ENCODE results near the gene BAMBI.
A peak's percentile ranks its signal among the peaks of the same experiment; 100 is the strongest.
"Not testable (repeated sequence)": the region's sequence is repeated elsewhere in the genome, so short reads cannot be mapped to it uniquely, and the experiment has no call there.

BAMBI gene

GRCh38 chr10:28658824-28659223 lies 18.5 kb upstream of the BAMBI start:
- not testable (repeated sequence) for H3K4me3 ChIP-seq (ENCODE audit: low read length); H3K27me3 ChIP-seq (ENCODE audit: control insufficient read depth, insufficient read depth, low read length); H3K27ac ChIP-seq (ENCODE audit: low read length)

DNA sequence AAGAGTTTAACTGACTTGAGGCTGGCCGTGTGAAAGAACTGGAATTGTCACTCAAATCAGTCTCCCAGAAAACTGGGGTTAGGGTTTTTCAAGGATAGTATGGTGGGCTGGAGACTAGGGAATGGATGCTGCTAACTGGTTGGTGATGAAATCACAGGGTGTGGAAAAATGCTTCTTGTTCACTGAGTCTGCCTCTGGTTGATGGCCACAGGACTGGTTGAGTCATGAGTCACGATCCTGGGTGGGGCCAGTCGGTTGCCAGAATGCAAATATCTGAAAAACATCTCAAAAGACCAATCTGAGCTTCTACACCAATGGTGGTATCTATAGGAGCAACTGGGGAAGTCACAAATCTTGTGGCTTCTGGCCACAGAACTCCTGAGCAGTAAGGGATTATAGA lies 16.3 kb upstream of the BAMBI start:
- Histone ChIP-seq H3K4me1 (ENCODE audit: control insufficient read depth, low read depth, low read length) (no peaks in the 10 kb centered on the region), H3K9ac (ENCODE audit: low read length) (no peak overlapping the region), H3K27me3 (ENCODE audit: control insufficient read depth, insufficient read depth, low read length) (no peaks in the 10 kb centered on the region), H3K9me3 (ENCODE audit: control insufficient read depth, low read depth, low read length) (no peaks in the 10 kb centered on the region), H3K36me3 (ENCODE audit: control insufficient read depth, low read depth, low read length) (no peaks in the 10 kb centered on the region), H3K4me3 (ENCODE audit: low read length) (no peak overlapping the region), H3K27ac (ENCODE audit: low read length) (no peak overlapping the region)

More at GRCh38 chr10:28658824-28659223, 18.5 kb upstream of the BAMBI start:
- H3K4me1 ChIP-seq (ENCODE audit: control insufficient read depth, low read depth, low read length); H3K9ac ChIP-seq (ENCODE audit: low read length); H3K36me3 ChIP-seq (ENCODE audit: control insufficient read depth, low read depth, low read length); H3K9me3 ChIP-seq (ENCODE audit: control insufficient read depth, low read depth, low read length): not testable (repeated sequence)

DNA sequence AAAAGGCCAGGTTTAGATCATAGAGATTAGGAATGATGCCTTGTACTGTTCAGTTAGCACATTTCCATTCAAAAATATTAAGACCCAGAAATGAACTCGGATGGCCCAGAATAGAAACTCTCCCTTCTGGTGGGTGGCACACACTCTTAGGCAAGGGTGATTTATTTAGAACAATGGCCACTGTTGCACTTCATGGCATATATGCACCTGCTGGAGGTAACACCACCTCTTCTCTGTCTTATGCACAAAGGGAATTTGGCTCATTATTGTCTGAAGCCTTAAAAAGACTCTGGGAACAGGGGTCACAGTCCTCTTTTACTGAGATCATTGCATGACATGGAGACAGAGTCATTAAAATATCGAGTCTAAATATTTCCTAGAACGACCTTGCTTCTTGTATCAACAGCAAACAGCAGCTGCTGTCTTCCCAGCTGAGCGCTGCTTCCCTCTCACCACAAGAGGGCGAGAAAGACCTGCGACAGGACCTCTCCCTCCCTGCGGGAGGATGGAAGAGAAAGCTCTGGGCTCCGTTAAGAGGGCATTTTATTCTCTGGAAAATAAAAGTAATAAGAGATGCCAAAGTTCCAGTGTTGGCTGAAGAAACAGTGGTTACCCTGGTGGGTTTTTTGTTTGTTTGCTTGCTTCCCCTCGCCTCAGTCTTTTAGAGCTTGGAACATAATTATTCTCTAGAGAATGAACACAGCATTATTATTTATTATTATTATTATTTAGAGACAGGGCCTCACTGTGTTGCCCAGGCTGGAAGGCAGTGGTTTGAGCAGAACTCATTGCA lies 13.5 kb upstream of the BAMBI start:
- H3K9me3 ChIP-seq (ENCODE audit: control insufficient read depth, low read depth, low read length), result no peaks in the 10 kb centered on the region
- H3K27me3 ChIP-seq (ENCODE audit: control insufficient read depth, insufficient read depth, low read length), result peaks cover 25% of the 10 kb centered on the region
- no peaks in the 10 kb centered on the region for H3K36me3 ChIP-seq (ENCODE audit: control insufficient read depth, low read depth, low read length)
- H3K9ac ChIP-seq (ENCODE audit: low read length), result no peak overlapping the region
- no peak overlapping the region for H3K4me3 ChIP-seq (ENCODE audit: low read length)
- no peaks in the 10 kb centered on the region for H3K4me1 ChIP-seq (ENCODE audit: control insufficient read depth, low read depth, low read length)
- no peak overlapping the region for H3K27ac ChIP-seq (ENCODE audit: low read length)

- Histone ChIP-seq H3K27ac (ENCODE audit: low read length) (no peak overlapping the region), H3K9me3 (ENCODE audit: control insufficient read depth, low read depth, low read length) (no peaks in the 10 kb centered on the region), H3K27me3 (ENCODE audit: control insufficient read depth, insufficient read depth, low read length) (peaks cover 31% of the 10 kb centered on the region), H3K36me3 (ENCODE audit: control insufficient read depth, low read depth, low read length) (no peaks in the 10 kb centered on the region), H3K9ac (ENCODE audit: low read length) (no peak overlapping the region), H3K4me1 (ENCODE audit: control insufficient read depth, low read depth, low read length) (peaks cover 2% of the 10 kb centered on the region), H3K4me3 (ENCODE audit: low read length) (no peak overlapping the region)
These were observed 13.0 kb upstream of the BAMBI start for GRCh38 chr10:28664369-28664740.

DNA sequence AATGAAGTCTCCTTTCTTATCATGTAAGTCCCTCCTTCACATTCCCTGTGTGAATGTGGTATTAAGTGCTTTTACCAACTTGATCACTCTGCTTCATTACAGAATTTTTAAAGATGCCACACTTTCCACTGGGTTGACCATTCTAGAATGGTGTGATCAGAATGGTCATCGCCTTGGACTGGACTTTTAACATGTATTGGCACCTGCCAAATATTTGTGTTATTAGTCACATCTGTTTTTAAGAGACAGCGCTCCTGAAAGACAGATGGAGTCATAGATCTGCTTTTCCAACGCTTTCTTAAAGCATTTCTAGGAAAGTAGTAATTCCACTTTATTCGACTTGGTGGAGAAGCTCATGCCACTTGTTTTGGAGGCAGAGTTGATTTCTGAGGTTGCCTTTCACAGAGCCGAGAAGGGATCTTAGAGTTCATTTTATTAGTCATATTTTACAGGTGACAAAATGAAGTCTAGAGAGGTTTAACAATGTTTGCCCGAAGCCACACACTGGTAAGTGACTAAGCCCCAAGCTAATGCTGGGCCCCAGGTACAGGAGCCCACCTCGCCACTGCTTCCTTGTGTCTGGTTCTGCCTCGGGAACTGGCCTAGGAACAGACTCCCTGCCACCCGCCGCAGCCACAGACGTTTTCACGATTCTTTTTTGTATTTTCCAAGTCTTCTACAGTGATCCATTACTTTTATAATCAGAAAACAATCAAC lies 10.4 kb upstream of the BAMBI start:
- Histone ChIP-seq H3K4me1 (ENCODE audit: control insufficient read depth, low read depth, low read length) (peaks cover 3% of the 10 kb centered on the region), H3K4me3 (ENCODE audit: low read length) (no peak overlapping the region), H3K9me3 (ENCODE audit: control insufficient read depth, low read depth, low read length) (no peaks in the 10 kb centered on the region), H3K9ac (ENCODE audit: low read length) (no peak overlapping the region), H3K27ac (ENCODE audit: low read length) (no peak overlapping the region), H3K27me3 (ENCODE audit: control insufficient read depth, insufficient read depth, low read length) (peaks cover 45% of the 10 kb centered on the region), H3K36me3 (ENCODE audit: control insufficient read depth, low read depth, low read length) (no peaks in the 10 kb centered on the region)

DNA sequence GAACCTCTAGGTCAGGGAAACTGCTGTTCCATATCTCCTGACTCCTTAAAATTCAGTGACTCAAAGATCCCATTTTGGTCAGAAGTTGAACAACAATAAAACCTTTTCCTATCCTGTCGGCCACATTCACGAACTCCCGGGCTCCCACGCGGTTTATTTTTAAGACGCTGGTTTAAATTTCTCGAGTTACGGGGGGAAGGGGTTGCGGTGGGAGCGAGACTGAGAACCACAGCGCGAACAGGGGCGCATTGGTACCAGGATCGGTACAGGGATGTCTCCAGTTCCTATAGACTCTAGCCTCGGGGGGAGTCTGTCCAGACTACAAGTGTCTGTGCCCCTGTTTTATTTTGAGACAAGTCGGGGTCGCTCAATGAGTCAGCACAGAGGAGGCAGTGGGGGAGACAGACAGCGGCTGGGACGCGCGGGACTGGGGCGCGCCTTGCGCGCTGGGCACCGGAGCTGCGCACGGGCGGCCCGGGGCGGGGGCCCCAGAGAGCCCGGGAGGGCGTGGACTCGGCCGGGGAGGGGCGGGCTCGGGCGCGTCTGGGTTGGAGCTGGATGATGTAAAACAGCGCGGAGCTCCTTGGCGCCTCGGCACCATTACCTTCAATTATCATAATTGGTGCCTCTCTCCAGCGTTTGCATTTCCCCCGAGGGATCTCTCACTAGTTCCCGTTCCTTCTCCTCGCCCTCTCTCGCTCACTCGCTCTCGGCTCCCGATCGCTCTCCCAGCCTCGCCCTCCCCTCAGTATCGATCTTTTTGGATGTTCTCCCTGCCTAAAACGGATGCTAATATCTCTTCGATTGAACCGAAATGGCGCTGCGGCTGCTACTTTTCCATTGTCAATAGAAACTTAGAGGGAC lies 8.7 kb upstream of the BAMBI start:
- Histone ChIP-seq H3K9ac (ENCODE audit: low read length) (peak overlapping the region; percentile 79), H3K4me1 (ENCODE audit: control insufficient read depth, low read depth, low read length) (peaks cover 3% of the 10 kb centered on the region), H3K36me3 (ENCODE audit: control insufficient read depth, low read depth, low read length) (no peaks in the 10 kb centered on the region), H3K4me3 (ENCODE audit: low read length) (peak overlapping the region; percentile 93), H3K27me3 (ENCODE audit: control insufficient read depth, insufficient read depth, low read length) (peaks cover 45% of the 10 kb centered on the region), H3K27ac (ENCODE audit: low read length) (no peak overlapping the region), H3K9me3 (ENCODE audit: control insufficient read depth, low read depth, low read length) (no peaks in the 10 kb centered on the region)

- Histone ChIP-seq H3K36me3 (ENCODE audit: control insufficient read depth, low read depth, low read length) (no peaks in the 10 kb centered on the region), H3K9me3 (ENCODE audit: control insufficient read depth, low read depth, low read length) (no peaks in the 10 kb centered on the region), H3K9ac (ENCODE audit: low read length) (peak overlapping the region; percentile 79), H3K27me3 (ENCODE audit: control insufficient read depth, insufficient read depth, low read length) (peaks cover 45% of the 10 kb centered on the region), H3K4me1 (ENCODE audit: control insufficient read depth, low read depth, low read length) (peaks cover 3% of the 10 kb centered on the region), H3K4me3 (ENCODE audit: low read length) (peak overlapping the region; percentile 93), H3K27ac (ENCODE audit: low read length) (no peak overlapping the region)
These were observed 7.8 kb upstream of the BAMBI start for GRCh38 chr10:28669227-28670173.

- Histone ChIP-seq H3K4me1 (ENCODE audit: control insufficient read depth, low read depth, low read length) (peaks cover 17% of the 10 kb centered on the region), H3K36me3 (ENCODE audit: control insufficient read depth, low read depth, low read length) (no peaks in the 10 kb centered on the region), H3K27me3 (ENCODE audit: control insufficient read depth, insufficient read depth, low read length) (peaks cover 39% of the 10 kb centered on the region), H3K4me3 (ENCODE audit: low read length) (no peak overlapping the region), H3K27ac (ENCODE audit: low read length) (no peak overlapping the region), H3K9me3 (ENCODE audit: control insufficient read depth, low read depth, low read length) (no peaks in the 10 kb centered on the region), H3K9ac (ENCODE audit: low read length) (no peak overlapping the region)
These were observed 2.5 kb upstream of the BAMBI start for GRCh38 chr10:28674782-28675181.

GRCh38 chr10:28676326-28676967 lies 874 bp upstream of the BAMBI start:
- Histone ChIP-seq H3K27ac (ENCODE audit: low read length) (no peak overlapping the region), H3K36me3 (ENCODE audit: control insufficient read depth, low read depth, low read length) (peaks cover 1% of the 10 kb centered on the region), H3K9ac (ENCODE audit: low read length) (peak overlapping the region; percentile 60), H3K4me1 (ENCODE audit: control insufficient read depth, low read depth, low read length) (peaks cover 34% of the 10 kb centered on the region), H3K4me3 (ENCODE audit: low read length) (peak overlapping the region; percentile 67), H3K9me3 (ENCODE audit: control insufficient read depth, low read depth, low read length) (no peaks in the 10 kb centered on the region), H3K27me3 (ENCODE audit: control insufficient read depth, insufficient read depth, low read length) (peaks cover 40% of the 10 kb centered on the region)

DNA sequence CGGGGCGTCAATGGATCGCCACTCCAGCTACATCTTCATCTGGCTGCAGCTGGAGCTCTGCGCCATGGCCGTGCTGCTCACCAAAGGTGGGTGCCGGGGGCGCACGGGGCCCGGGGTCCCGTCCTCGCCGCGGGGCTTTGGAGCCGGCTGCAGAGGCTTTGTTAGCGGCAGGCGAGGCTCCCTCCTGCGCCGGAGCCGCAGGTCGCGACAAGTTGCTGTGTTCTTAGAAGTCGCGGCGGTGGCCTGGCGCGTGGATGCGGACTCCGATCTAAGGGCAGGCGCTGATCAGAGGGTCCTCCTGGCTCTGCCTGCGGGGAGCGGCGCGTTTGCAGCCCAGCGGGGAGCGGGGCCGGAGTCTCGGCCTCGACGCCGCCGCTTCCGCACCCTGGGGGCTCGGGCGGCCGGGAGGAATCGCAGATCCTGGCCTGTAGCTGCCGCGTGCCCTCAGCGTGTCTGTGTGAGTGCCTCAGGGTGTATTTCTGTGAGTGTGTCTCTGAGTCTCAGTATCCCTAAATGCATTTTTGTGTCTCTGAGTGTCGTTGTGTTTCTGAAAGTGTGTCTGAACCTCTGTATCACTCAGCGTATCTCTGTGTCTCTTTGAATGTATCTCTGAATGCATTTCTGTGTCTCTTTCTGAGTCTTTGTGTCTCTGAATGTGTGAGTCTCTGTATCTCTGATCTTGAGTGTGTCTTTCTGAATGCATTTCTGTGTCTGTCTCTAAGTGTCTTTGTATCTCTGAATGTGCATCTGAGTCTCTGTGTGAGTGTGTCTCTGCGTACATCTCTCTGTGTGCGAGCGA lies 766 bp downstream of the BAMBI start:
- Histone ChIP-seq H3K9ac (ENCODE audit: low read length) (peak overlapping the region; percentile 63), H3K4me1 (ENCODE audit: control insufficient read depth, low read depth, low read length) (peaks cover 36% of the 10 kb centered on the region), H3K27ac (ENCODE audit: low read length) (no peak overlapping the region), H3K27me3 (ENCODE audit: control insufficient read depth, insufficient read depth, low read length) (peaks cover 39% of the 10 kb centered on the region), H3K9me3 (ENCODE audit: control insufficient read depth, low read depth, low read length) (no peaks in the 10 kb centered on the region), H3K4me3 (ENCODE audit: low read length) (peak overlapping the region; percentile 97), H3K36me3 (ENCODE audit: control insufficient read depth, low read depth, low read length) (peaks cover 16% of the 10 kb centered on the region)
